Activated CD4-positive, alpha-beta T cell treated with anti-CD3 and anti-CD28 coated beads, Interleukin-2, Interleukin-6, amounts not matched to agents 100 ng/mL and 50 ng/mL, durations not matched to agents 16 hours and 8 hours (primary cell): ENCODE results near the gene GPR37.

Source experiments
- DNase-seq: peaks from one replicate; pipeline ENCODE4 v3.0.0-alpha.2; 2020

GPR37 gene

GRCh38 chr7:124724079-124724478 lies 41.5 kb downstream of the GPR37 start:
- no peak for DNase-seq

DNA sequence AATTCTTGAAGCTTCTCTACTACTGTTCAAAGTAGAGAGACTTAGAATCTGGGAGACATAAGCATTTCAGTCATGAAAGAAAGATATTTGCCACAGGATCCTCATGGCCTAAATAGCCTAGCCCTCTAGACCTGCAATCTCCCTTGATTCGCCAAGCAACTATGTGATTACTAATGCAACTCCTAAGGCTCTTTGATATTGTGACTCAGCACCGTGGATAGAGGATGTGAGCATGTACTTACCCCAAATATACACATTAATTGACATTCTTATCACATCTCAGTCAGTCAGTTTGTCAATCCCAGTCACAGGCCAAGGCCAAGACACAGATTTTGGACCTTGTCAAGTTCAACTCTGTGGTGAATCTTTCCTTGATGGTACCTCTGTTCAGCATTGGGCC lies 42.6 kb downstream of the GPR37 start:
- DNase-seq: no peak

DNA sequence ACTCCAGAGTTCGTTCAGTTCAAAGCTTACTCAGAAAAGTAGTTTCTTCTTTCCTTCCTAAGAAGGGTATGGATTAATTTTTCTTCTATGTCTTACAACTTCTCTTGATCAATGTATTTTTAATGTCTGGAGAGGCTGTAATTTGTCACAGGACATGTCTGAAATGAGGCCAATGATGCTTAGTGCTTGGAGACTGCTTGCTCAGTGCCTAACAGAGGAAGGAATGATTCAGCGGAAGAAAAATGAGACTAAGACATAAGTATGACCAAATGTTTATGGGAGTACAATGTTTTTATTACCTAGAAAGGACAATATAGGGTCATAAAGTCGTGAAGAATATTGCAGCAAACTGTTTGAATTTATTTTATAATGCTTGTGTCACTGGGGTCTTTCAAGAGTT lies 43.3 kb downstream of the GPR37 start:
- DNase-seq: no peak

- DNase-seq: no peak
Observed at GRCh38 chr7:124720195-124720594, 45.4 kb downstream of the GPR37 start.

DNA sequence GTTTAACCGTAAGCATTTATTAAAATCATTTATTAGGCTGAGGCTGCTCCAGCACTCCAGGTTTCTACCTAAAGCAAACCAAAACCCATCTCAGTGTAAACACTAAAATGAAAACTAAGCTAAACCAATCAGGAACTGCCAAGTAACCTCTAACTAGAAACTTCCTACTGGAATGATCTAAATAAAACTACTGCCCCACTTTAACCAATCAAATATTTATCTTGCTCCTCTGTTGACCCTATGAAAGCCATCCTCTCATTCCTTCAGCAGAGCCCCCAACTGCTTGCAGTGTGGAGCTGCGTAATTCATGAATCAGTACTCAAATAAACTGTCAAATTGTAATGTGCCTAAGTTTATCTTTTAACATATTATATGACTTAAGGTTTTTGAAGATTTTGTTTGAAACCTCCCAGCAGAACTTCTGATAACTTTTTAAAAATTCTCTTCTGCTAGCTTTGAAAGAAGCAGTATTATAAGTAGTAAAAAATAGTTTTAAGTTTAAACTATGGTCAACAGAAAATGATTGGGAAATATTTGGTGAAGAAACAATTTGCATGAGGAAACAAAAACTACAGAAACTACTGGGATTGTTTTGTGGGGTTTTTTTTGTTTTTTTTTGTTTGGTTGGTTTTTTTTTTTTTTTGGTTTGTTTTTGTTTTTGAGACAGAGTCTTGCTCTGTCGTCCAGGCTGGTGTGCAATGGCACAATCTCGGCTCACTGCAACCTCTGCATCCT lies 47.4 kb downstream of the GPR37 start:
- DNase-seq: no peak

GRCh38 chr7:124716894-124717293 lies 48.7 kb downstream of the GPR37 start:
- no peak for DNase-seq

- no peak for DNase-seq
Observed at GRCh38 chr7:124713086-124713485, 52.5 kb downstream of the GPR37 start.

DNA sequence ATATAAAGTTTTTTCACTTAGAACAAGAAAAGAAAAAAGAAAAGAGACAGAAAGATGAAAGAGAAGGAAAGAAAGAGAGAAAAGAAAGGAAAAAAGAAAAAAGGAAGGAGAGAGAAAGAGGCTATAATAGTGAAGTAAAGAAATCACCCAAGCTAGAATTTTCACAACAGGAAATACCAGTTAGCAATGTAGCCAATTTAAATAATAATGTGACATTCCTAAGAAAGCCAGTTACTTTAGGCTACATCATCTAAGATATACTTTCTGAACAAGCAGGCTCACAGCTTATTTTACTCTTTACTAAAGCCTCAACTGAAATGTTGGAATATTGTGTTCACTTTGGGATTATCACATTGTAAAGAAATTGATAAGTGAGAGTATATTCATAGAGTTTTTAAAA lies 53.6 kb downstream of the GPR37 start:
- DNase-seq: no peak

GRCh38 chr7:124702385-124702784 lies 63.2 kb downstream of the GPR37 start:
- DNase-seq: no peak

GRCh38 chr7:124701955-124702354 lies 63.6 kb downstream of the GPR37 start:
- no peak for DNase-seq

DNA sequence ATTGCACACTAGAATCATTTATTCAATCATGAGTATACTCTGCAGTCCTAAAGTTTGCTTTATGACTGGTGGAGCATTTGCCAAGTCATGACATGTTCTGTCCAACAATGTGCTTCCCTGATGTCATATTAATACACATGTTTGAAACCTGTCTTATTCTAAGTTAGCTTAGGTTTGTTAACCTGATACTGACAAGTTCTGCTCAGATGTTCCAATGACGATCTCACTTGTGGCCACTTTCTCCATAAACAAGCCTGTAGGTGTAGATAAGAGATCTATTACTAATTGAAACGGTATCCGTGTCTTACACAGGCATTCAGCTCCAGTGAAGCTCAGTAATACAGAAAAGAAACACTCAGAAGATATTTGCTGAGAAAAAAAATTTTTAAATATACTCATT lies 64.9 kb downstream of the GPR37 start:
- no peak for DNase-seq

- no peak for DNase-seq
Observed at GRCh38 chr7:124698964-124699363, 66.6 kb downstream of the GPR37 start.

DNA sequence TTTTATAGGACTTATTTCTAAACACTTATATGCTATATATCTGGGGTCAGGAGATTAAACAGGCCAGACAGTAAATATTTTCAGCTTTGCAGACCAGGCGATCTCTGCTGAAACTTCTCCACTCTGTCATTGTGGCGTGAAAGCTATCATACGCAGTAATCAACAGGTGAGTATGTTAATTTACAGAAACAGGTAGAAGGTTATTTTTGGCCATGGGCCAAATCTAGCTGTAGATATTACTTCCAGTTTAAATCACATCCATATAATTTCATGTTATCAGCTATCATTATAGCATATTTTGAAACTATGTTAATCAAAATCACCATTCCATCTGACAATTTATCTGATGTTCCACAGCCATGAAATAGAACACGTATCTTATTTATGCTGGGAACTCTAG lies 67.8 kb downstream of the GPR37 start:
- DNase-seq: no peak
